ENCODE measurements around the gene ARMC8. TPM values are rescaled to one million over a fixed set of nuclear protein-coding genes. Genes with fewer than 3 reads are reported as not detected.

Gene ARMC8
- total and polyA plus RNA-seq, 2 of the 8 experiments (the other 6 are each of a cell fraction or from before 2014, with no cell fraction given): 47.3 to 58.5 TPM

- H2BK12ac ChIP-seq (ENCODE audit: low read depth, low read length): no peak overlapping the region
- CTCF ChIA-PET (ENCODE audit: partially characterized antibody): interaction anchor here (0.9 to 2.7 kb wide), 5 partner anchors 9 to 77 kb away, joined by 3 to 10 read pairs (median 4); no protein-coding TSS in a partner anchor
- no peak overlapping the region for H3K23ac ChIP-seq (ENCODE audit: insufficient read length)
- no peak overlapping the region for H3K9ac ChIP-seq (replicated peaks in 1 of 4; ENCODE audit: extremely low read depth in 1 of 4, low read depth in 3 of 4, low read length in 3 of 4)
- no peak overlapping the region for H3K14ac ChIP-seq (ENCODE audit: insufficient read length)
- no peaks in the 10 kb centered on the region for H3K9me3 ChIP-seq (ENCODE audit: insufficient read depth in 2 of 2, low read depth in 1 of 2, low read length in 1 of 2)
- no peak overlapping the region for H3K4me3 ChIP-seq (ENCODE audit: extremely low read depth in 1 of 4, insufficient read depth in 2 of 4, low read depth in 3 of 4, low read length in 4 of 4)
- no peaks in the 10 kb centered on the region for H4K20me1 ChIP-seq (replicated peaks in 1 of 2; ENCODE audit: control insufficient read depth in 1 of 2, insufficient read depth in 2 of 2, low read length in 2 of 2)
- no peaks in the 10 kb centered on the region for H3K79me1 ChIP-seq (ENCODE audit: low read depth, low read length)
- FAIRE-seq (no peak), DNase-seq (ENCODE audit: low read depth in 1 of 2, low spot score in 2 of 2) (no peak)
- H2BK5ac ChIP-seq (ENCODE audit: low read depth, low read length): no peak overlapping the region
- no peaks in the 10 kb centered on the region for H3K36me3 ChIP-seq (ENCODE audit: control insufficient read depth in 2 of 4, insufficient read depth in 4 of 4, low read length in 3 of 4)
- H3K4me1 ChIP-seq (replicated peaks in 1 of 4; ENCODE audit: control insufficient read depth in 3 of 4, insufficient read depth in 4 of 4, low read length in 3 of 4): peaks cover 0 to 14% (median 3%) of the 10 kb centered on the region in 4 experiments; a peak in 4 of 7 replicates
- POLR2A ChIA-PET (ENCODE audit: partially characterized antibody): interaction anchor here (1.4 kb wide), 1 partner anchor 9 kb away, joined by 5 read pairs; no protein-coding TSS in a partner anchor
- H2BK20ac ChIP-seq (ENCODE audit: low read length): no peak overlapping the region
- no peak overlapping the region for H3K18ac ChIP-seq (ENCODE audit: extremely low read depth, low read length)
- H2BK120ac ChIP-seq (replicated peaks; ENCODE audit: low read depth, low read length): no peak overlapping the region
- H3K23me2 ChIP-seq (ENCODE audit: low read depth, low read length): no peaks in the 10 kb centered on the region
- H3K4ac ChIP-seq (replicated peaks; ENCODE audit: insufficient read length, low read depth, low read length): no peak overlapping the region
- TF ChIP-seq SUZ12 (IDR thresholded peaks at IDR 0.05; ENCODE audit: low read length) (no peak), RAD21 (IDR thresholded peaks at IDR 0.05 in 1 of 2, conservative IDR thresholded peaks at IDR 0.05 in 1 of 2; ENCODE audit: low read depth in 2 of 2, low read length in 2 of 2) (no peak), CREB1 (IDR thresholded peaks at IDR 0.05) (no peak), SRF (IDR thresholded peaks at IDR 0.05; ENCODE audit: low read depth, low read length) (no peak), EP300 (IDR thresholded peaks at IDR 0.05; ENCODE audit: borderline replicate concordance in 1 of 2, low read depth in 2 of 2, low read length in 2 of 2) (no peak), CBX8 (IDR thresholded peaks at IDR 0.05; ENCODE audit: borderline replicate concordance, low read depth, low read length) (no peak)
- H3K4me2 ChIP-seq (ENCODE audit: insufficient read depth in 1 of 2, low read depth in 2 of 2, low read length in 2 of 2): no peak overlapping the region
- WGBS, 2 experiments (ENCODE audit: extremely low coverage in 1 of 2, insufficient coverage in 1 of 2, insufficient read length in 1 of 2, insufficient replicate concordance in 2 of 2, low coverage in 1 of 2, low lambda C conversion rate in 2 of 2, missing lambda C conversion rate in 1 of 2): 91% methylated on average over 4 of the region's 5 CpGs; no CpG with 5 or more reads in 1 of the 2 experiments
- H2BK15ac ChIP-seq (ENCODE audit: low read length): no peak overlapping the region
- H3K27me3 ChIP-seq (replicated peaks in 1 of 4; ENCODE audit: control insufficient read depth in 3 of 4, extremely low read depth in 1 of 4, insufficient read depth in 3 of 4, low read length in 3 of 4): peaks cover 0 to 2% (median 0%) of the 10 kb centered on the region in 4 experiments; a peak in 1 of 7 replicates
- H2AFZ ChIP-seq (ENCODE audit: low read length): no peak overlapping the region
- H4K8ac ChIP-seq (ENCODE audit: extremely low read depth, insufficient read depth, low read length): no peak overlapping the region
- H3K56ac ChIP-seq (replicated peaks; ENCODE audit: insufficient read length, low read depth, low read length): no peak overlapping the region
- no peak overlapping the region for H4K91ac ChIP-seq (replicated peaks; ENCODE audit: insufficient read length, low read length)
- H3K27ac ChIP-seq (ENCODE audit: low read depth, low read length): no peak overlapping the region
- H3K79me2 ChIP-seq (ENCODE audit: control insufficient read depth in 1 of 2, insufficient read depth in 2 of 2, low read length in 2 of 2): no peaks in the 10 kb centered on the region
- no peak overlapping the region for H4K5ac ChIP-seq (ENCODE audit: insufficient read length, low read depth, low read length)
- H2AK5ac ChIP-seq (ENCODE audit: low read depth, low read length): no peak overlapping the region
Observed at GRCh38 chr3:138340511-138340910, 153.4 kb downstream of the ARMC8 start.

Measured in H1 (cell line).